Neural progenitor cell (in vitro differentiated cells): Measurements from ENCODE around the gene HSF2BP.
A peak's percentile ranks its signal among the peaks of the same experiment; 100 is the strongest.

ENCODE experiments used
- CTCF ChIP-seq: fragments of 200-600 bp; sonication (generic); IDR thresholded peaks from 2 replicates; pipeline ENCODE4 v1.5.1; 2017; ENCODE audit warnings: antibody characterized with exemption, mild to moderate bottlenecking
- EZH2 ChIP-seq: fragments of 200-600 bp; sonication (generic); IDR thresholded peaks from 2 replicates; pipeline ENCODE4 v1.6.1; 2017; ENCODE audit warnings: antibody characterized with exemption, mild to moderate bottlenecking, moderate library complexity

DNA sequence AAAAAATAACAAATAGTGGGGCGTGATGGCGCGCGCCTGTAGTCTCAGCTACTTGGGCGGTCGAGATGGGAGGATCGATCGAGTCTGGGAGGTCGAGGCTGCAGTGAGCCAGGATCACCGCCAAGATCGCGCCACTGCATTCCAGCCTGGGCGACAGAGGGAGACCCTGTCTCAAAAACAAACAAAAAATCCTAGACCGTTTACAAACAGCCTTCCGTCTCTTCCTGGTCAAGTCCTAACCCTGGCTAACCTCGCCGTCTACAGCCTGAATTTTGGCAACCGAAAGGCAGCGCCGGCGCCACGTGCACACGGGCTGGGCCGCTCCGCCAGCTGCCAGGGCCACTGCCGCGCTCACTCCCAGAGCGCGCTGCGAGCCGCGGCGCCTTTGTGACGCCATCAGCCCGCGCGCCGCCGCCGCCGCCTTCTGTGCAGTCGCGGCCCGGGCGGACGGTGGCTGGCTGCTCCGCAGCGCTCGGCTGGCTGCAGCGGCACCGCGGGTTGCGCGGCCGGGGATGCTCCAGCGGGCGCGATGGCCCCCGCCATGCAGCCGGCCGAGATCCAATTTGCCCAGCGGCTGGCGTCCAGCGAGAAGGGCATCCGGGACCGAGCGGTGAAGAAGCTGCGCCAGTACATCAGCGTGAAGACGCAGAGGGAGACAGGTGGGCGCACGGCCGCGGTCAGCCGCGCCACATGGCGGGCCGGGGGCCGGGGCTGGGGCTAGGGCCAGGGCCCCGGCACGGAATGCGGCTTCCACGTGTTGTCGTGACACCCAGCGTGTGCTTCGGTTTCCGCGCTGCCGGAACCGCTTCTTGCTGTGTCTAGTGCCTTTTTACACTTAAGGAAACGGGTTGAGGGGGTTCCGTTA, at the start of gene HSF2BP, which contains the start of gene RRP1B:
- no peak for TF ChIP-seq CTCF
- peak; percentile 21 for TF ChIP-seq EZH2
